Esophagus muscularis mucosa (tissue), 4 donors: ENCODE measurements around the gene TTN. TPM values are rescaled to one million over a fixed set of nuclear protein-coding genes. Genes with fewer than 3 reads are reported as not detected.

Source experiments
- DNase-seq: peaks from one replicate; pipeline ENCODE4 v3.0.0-alpha.2; 2017; ENCODE audit errors: extremely low spot score
- H3K27ac ChIP-seq, 4 donors: fragments of 200-600 bp; sonication (generic); replicated peaks in 1 of 4; 1 replicate in 3 of 4; 2 replicates in 1 of 4; pipeline ENCODE4 v1.5.1; 2016 to 2019; ENCODE audit warnings: mild to moderate bottlenecking in 1 of 4
- H3K27me3 ChIP-seq, 4 donors: fragments of 200-600 bp; sonication (generic); one replicate each; pipeline versions ENCODE4 v1.5.1 to v1.6.0; 2016 to 2019
- H3K36me3 ChIP-seq, 4 donors: fragments of 200-600 bp; sonication (generic); one replicate each; pipeline ENCODE4 v1.5.1; 2016 to 2019
- H3K4me1 ChIP-seq, 4 donors: fragments of 200-600 bp; sonication (generic); one replicate each; pipeline ENCODE4 v1.5.1; 2016 to 2019
- H3K4me3 ChIP-seq, 4 donors: fragments of 200-600 bp; sonication (generic); 1 replicate in 2 of 4; 2 replicates in 2 of 4; pipeline ENCODE4 v1.5.1; 2016 to 2019; ENCODE audit warnings: mild to moderate bottlenecking in 4 of 4, moderate library complexity in 1 of 4
- H3K9me3 ChIP-seq, 4 donors: fragments of 200-600 bp; sonication (generic); 1 replicate in 3 of 4; 2 replicates in 1 of 4; pipeline ENCODE4 v1.5.1; 2016 to 2019
- CTCF ChIP-seq, 3 experiments: fragments of 200-600 bp in 2 of 3; fragments of 450-650 bp in 1 of 3; sonication (generic) in 2 of 3; IDR thresholded peaks; one replicate each; pipeline ENCODE4 v1.5.1; 2017 to 2019; ENCODE audit warnings: antibody characterized with exemption in 3 of 3, mild to moderate bottlenecking in 2 of 3, moderate library complexity in 1 of 3
- EP300 ChIP-seq: sonication (generic); formaldehyde crosslinking; IDR thresholded peaks from one replicate; pipeline ENCODE4 v1.6.1; 2017; ENCODE audit warnings: antibody characterized with exemption
- POLR2A ChIP-seq: fragments of 450-650 bp; IDR thresholded peaks from one replicate; pipeline ENCODE4 v1.6.1; 2017; ENCODE audit warnings: antibody characterized with exemption, moderate library complexity, mild to moderate bottlenecking, low read depth
- POLR2AphosphoS5 ChIP-seq, 2 donors: sonication (generic); formaldehyde crosslinking; IDR thresholded peaks; one replicate each; pipeline ENCODE4 v1.6.1; 2017; ENCODE audit warnings: antibody characterized with exemption in 2 of 2
- WGBS: methylation state at CpG from one replicate; pipeline ENCODE4 v1.1.5; 2018; 5-methylcytosine and 5-hydroxymethylcytosine counted together
- intact Hi-C: fragments of 100-400 bp; cut with DNase I; formaldehyde crosslinking; loops from one replicate; pipeline ENCODE4 v1.15.1; 2023
- total RNA-seq, 4 donors: library from RNA; depleted of rRNA; stranded (reverse); fragments of >200 nt; gene quantifications; one replicate each; pipeline versions ENCODE4 v1.1.0 to v1.2.1, GENCODE V29; 2016

Gene TTN
- total RNA-seq, 4 donors from 2014 or later: 2.8 to 10.0 (median 8.3) TPM

- no peak for DNase-seq
- H3K9me3 ChIP-seq: no peaks in the 10 kb centered on the region
- 85% methylated on average over 4 of the region's 4 CpGs for WGBS
- TF ChIP-seq POLR2A: no peak
- TF ChIP-seq POLR2AphosphoS5 (IDR thresholded peaks at IDR 0.05): no peak
- TF ChIP-seq CTCF (IDR thresholded peaks at IDR 0.05): no peak
- TF ChIP-seq EP300: no peak
- intact Hi-C loops: no loop called here
- peaks cover 0 to 96% (median 0%) of the 10 kb centered on the region in 4 donors for H3K36me3 ChIP-seq
- no peaks in the 10 kb centered on the region for H3K27me3 ChIP-seq
- H3K4me1 ChIP-seq: no peaks in the 10 kb centered on the region
- no peak overlapping the region for H3K27ac ChIP-seq
- no peak overlapping the region for H3K4me3 ChIP-seq
Observed at GRCh38 chr2:178681081-178681480, 126.1 kb downstream of the TTN start.

GRCh38 chr2:178679891-178680290 lies 127.3 kb downstream of the TTN start:
- no peaks in the 10 kb centered on the region for H3K9me3 ChIP-seq
- WGBS: 93% methylated on average over 1 of the region's 1 CpG

GRCh38 chr2:178677599-178677998 lies 129.6 kb downstream of the TTN start:
- intact Hi-C loops: no loop called here
- no peaks in the 10 kb centered on the region for H3K4me1 ChIP-seq
- H3K36me3 ChIP-seq: peaks cover 0 to 98% (median 0%) of the 10 kb centered on the region in 4 donors
- no peak for TF ChIP-seq EP300
- no peak for TF ChIP-seq CTCF (IDR thresholded peaks at IDR 0.05)
- TF ChIP-seq POLR2A: no peak
- TF ChIP-seq POLR2AphosphoS5 (IDR thresholded peaks at IDR 0.05): no peak
- no peak overlapping the region for H3K27ac ChIP-seq
- H3K4me3 ChIP-seq: no peak overlapping the region
- WGBS: 62% methylated on average over 2 of the region's 2 CpGs
- H3K9me3 ChIP-seq: no peaks in the 10 kb centered on the region
- DNase-seq: no peak
- no peaks in the 10 kb centered on the region for H3K27me3 ChIP-seq

More at GRCh38 chr2:178679891-178680290, 127.3 kb downstream of the TTN start:
- H3K36me3 ChIP-seq: peaks cover 0 to 98% (median 0%) of the 10 kb centered on the region in 4 donors
- no peak for DNase-seq
- H3K4me3 ChIP-seq: no peak overlapping the region
- no peaks in the 10 kb centered on the region for H3K27me3 ChIP-seq
- H3K27ac ChIP-seq: no peak overlapping the region
- intact Hi-C loops: no loop called here
- TF ChIP-seq EP300: no peak
- TF ChIP-seq POLR2AphosphoS5 (IDR thresholded peaks at IDR 0.05): no peak
- TF ChIP-seq CTCF (IDR thresholded peaks at IDR 0.05): no peak
- TF ChIP-seq POLR2A: no peak
- no peaks in the 10 kb centered on the region for H3K4me1 ChIP-seq

GRCh38 chr2:178676046-178676445 lies 131.2 kb downstream of the TTN start:
- WGBS: 92% methylated on average over 5 of the region's 5 CpGs
- Histone ChIP-seq H3K9me3 (no peaks in the 10 kb centered on the region), H3K4me3 (no peak overlapping the region), H3K36me3 (peaks cover 0 to 99% (median 0%) of the 10 kb centered on the region in 4 donors), H3K27ac (no peak overlapping the region), H3K27me3 (no peaks in the 10 kb centered on the region), H3K4me1 (no peaks in the 10 kb centered on the region)
- intact Hi-C loops: no loop called here
- TF ChIP-seq EP300 (no peak), POLR2AphosphoS5 (IDR thresholded peaks at IDR 0.05) (no peak), POLR2A (no peak), CTCF (IDR thresholded peaks at IDR 0.05) (no peak)
- no peak for DNase-seq

- Histone ChIP-seq H3K27ac (no peak overlapping the region), H3K4me1 (no peaks in the 10 kb centered on the region), H3K9me3 (no peaks in the 10 kb centered on the region), H3K27me3 (no peaks in the 10 kb centered on the region), H3K4me3 (no peak overlapping the region), H3K36me3 (peaks cover 0 to 100% (median 0%) of the 10 kb centered on the region in 4 donors)
- DNase-seq: no peak
- no peak for TF ChIP-seq CTCF (IDR thresholded peaks at IDR 0.05)
- TF ChIP-seq POLR2A: no peak
- TF ChIP-seq POLR2AphosphoS5 (IDR thresholded peaks at IDR 0.05): no peak
- no peak for TF ChIP-seq EP300
- WGBS: 94% methylated on average over 4 of the region's 4 CpGs
- intact Hi-C loops: no loop called here
Observed at GRCh38 chr2:178674122-178674521, 133.1 kb downstream of the TTN start.
